22Rv1 (cell line): Measurements from ENCODE around the gene EXOC2.

Experiments
- H3K27ac ChIP-seq: fragments of 450-650 bp; 2 replicates; pipeline ENCODE4 v1.5.1; 2017
- CTCF ChIP-seq: fragments of 450-650 bp; IDR thresholded peaks from 2 replicates; pipeline ENCODE4 v1.5.1; 2017; ENCODE audit warnings: mild to moderate bottlenecking
- ZFX ChIP-seq: fragments of 450-650 bp; IDR thresholded peaks from 2 replicates; pipeline ENCODE4 v1.6.1; 2017; ENCODE audit warnings: antibody characterized with exemption, borderline replicate concordance

The EXOC2 gene

GRCh38 chr6:501891-502601 lies 190.9 kb downstream of the EXOC2 start:
- no peak overlapping the region for H3K27ac ChIP-seq
- TF ChIP-seq CTCF (no peak), ZFX (no peak)

- no peak for TF ChIP-seq ZFX
- no peak for TF ChIP-seq CTCF
- H3K27ac ChIP-seq, result no peak overlapping the region
These were observed 193.3 kb downstream of the EXOC2 start for GRCh38 chr6:499617-500016.

GRCh38 chr6:498795-499231 lies 194.1 kb downstream of the EXOC2 start:
- H3K27ac ChIP-seq, result no peak overlapping the region

GRCh38 chr6:497258-497657 lies 195.7 kb downstream of the EXOC2 start:
- TF ChIP-seq ZFX (no peak), CTCF (no peak)
- no peak overlapping the region for H3K27ac ChIP-seq

More at GRCh38 chr6:498795-499231, 194.1 kb downstream of the EXOC2 start:
- TF ChIP-seq ZFX (no peak), CTCF (no peak)

GRCh38 chr6:496649-497048 lies 196.3 kb downstream of the EXOC2 start:
- TF ChIP-seq ZFX (no peak), CTCF (no peak)
- no peak overlapping the region for H3K27ac ChIP-seq

GRCh38 chr6:494394-494793 lies 198.5 kb downstream of the EXOC2 start:
- TF ChIP-seq CTCF, result no peak
- no peak for TF ChIP-seq ZFX
- H3K27ac ChIP-seq, result no peak overlapping the region

- H3K27ac ChIP-seq, result no peak overlapping the region
- no peak for TF ChIP-seq ZFX
- no peak for TF ChIP-seq CTCF
These were observed 199.1 kb downstream of the EXOC2 start for GRCh38 chr6:493840-494239.
